HepG2 (cell line): Measurements from ENCODE around the gene CSNK1D. TPM values are rescaled to one million over a fixed set of nuclear protein-coding genes. Genes with fewer than 3 reads are reported as not detected.

Source experiments
- ATAD3A ChIP-seq: sonication (generic); formaldehyde crosslinking; IDR thresholded peaks from 2 replicates; pipeline ENCODE4 v1.4.0; 2020; ENCODE audit warnings: missing genetic modification reagents
- CBX5 ChIP-seq: sonication (generic); formaldehyde crosslinking; IDR thresholded peaks from 2 replicates; pipeline ENCODE4 v1.4.0; 2020; ENCODE audit warnings: missing genetic modification reagents, borderline replicate concordance
- EZH2 ChIP-seq: conservative IDR thresholded peaks from 2 replicates; pipeline ENCODE4 v1.6.1; 2012; ENCODE audit warnings: mild to moderate bottlenecking, low read depth, low read length, moderate library complexity
- HOXA5 ChIP-seq: sonication (generic); formaldehyde crosslinking; IDR thresholded peaks from 2 replicates; pipeline ENCODE4 v1.4.0; 2020; ENCODE audit warnings: missing genetic modification reagents
- JARID2 ChIP-seq: sonication (generic); formaldehyde crosslinking; IDR thresholded peaks from 2 replicates; pipeline ENCODE4 v1.8.1; 2023; ENCODE audit warnings: missing genetic modification reagents, inconsistent platforms; ENCODE audit not compliant: insufficient replicate concordance
- KDM1A ChIP-seq: IDR thresholded peaks from 2 replicates; pipeline ENCODE4 v1.6.1; 2016; ENCODE audit warnings: missing compliant biosample characterization
- KDM5B ChIP-seq: sonication (generic); formaldehyde crosslinking; IDR thresholded peaks from 2 replicates; pipeline ENCODE4 v1.4.0; 2020; ENCODE audit warnings: missing genetic modification reagents, mild to moderate bottlenecking, borderline replicate concordance
- NFRKB ChIP-seq: fragments of 450-650 bp; IDR thresholded peaks from 2 replicates; pipeline ENCODE4 v1.6.1; 2017
- RORA ChIP-seq: sonication (generic); formaldehyde crosslinking; IDR thresholded peaks from 2 replicates; pipeline ENCODE4 v1.5.0; 2020; ENCODE audit warnings: mild to moderate bottlenecking, missing genetic modification reagents, moderate library complexity
- SMAD3 ChIP-seq: sonication (generic); formaldehyde crosslinking; IDR thresholded peaks from 2 replicates; pipeline ENCODE4 v1.4.0; 2020; ENCODE audit warnings: missing genetic modification reagents
- SOX5 ChIP-seq: IDR thresholded peaks from 2 replicates; pipeline ENCODE4 v1.6.1; 2016; ENCODE audit warnings: borderline replicate concordance
- THYN1 ChIP-seq: sonication (generic); formaldehyde crosslinking; IDR thresholded peaks from 2 replicates; pipeline ENCODE4 v1.8.1; 2023; ENCODE audit warnings: low read depth, mild to moderate bottlenecking, moderate library complexity, missing genetic modification reagents, borderline replicate concordance
- ZKSCAN1 ChIP-seq: fragments of 150-350 bp; IDR thresholded peaks from 2 replicates; pipeline ENCODE4 v1.6.1; 2014; ENCODE audit warnings: low read length
- ZNF101 ChIP-seq: sonication (generic); formaldehyde crosslinking; IDR thresholded peaks from 2 replicates; pipeline ENCODE4 v1.4.0; 2020; ENCODE audit warnings: mild to moderate bottlenecking, low read depth, missing genetic modification reagents, borderline replicate concordance
- ZNF549 ChIP-seq: sonication (generic); formaldehyde crosslinking; IDR thresholded peaks from 2 replicates; pipeline ENCODE4 v1.5.0; 2020; ENCODE audit warnings: missing genetic modification reagents
- ZNF619 ChIP-seq: sonication (generic); formaldehyde crosslinking; IDR thresholded peaks from 2 replicates; pipeline ENCODE4 v1.4.0; 2020; ENCODE audit warnings: mild to moderate bottlenecking, missing genetic modification reagents
- ZNF703 ChIP-seq: sonication (generic); formaldehyde crosslinking; IDR thresholded peaks from 2 replicates; pipeline ENCODE4 v1.5.1; 2020; ENCODE audit warnings: missing genetic modification reagents, mild to moderate bottlenecking, moderate library complexity, borderline replicate concordance
- ZNF768 ChIP-seq: sonication (generic); formaldehyde crosslinking; IDR thresholded peaks from 2 replicates; pipeline ENCODE4 v1.4.0; 2020; ENCODE audit warnings: missing genetic modification reagents
- ZSCAN29 ChIP-seq: sonication (generic); formaldehyde crosslinking; conservative IDR thresholded peaks from 2 replicates; pipeline ENCODE4 v1.4.0; 2020; ENCODE audit warnings: mild to moderate bottlenecking, missing genetic modification reagents
- polyA plus RNA-seq, 8 experiments: library from polyadenylated mRNA; depleted of rRNA in 3 of 8; stranded (reverse) in 7 of 8; unstranded in 1 of 8; fragments of >200 nt; fragmentation: Illumina TruSeq in 4 of 8; extraction: Trizol in 4 of 8; gene quantifications; 2 replicates each; pipeline versions ENCODE4 v1.2.1 to v1.2.3, GENCODE V29; 2011 to 2016; ENCODE audit warnings: low read depth in 4 of 8, missing spikeins in 1 of 8, mixed read lengths in 1 of 8; ENCODE audit not compliant: insufficient read depth in 1 of 8
- total RNA-seq, 5 experiments: library from RNA; depleted of rRNA; stranded (reverse); fragments of >200 nt; fragmentation: Illumina TruSeq; extraction: Trizol; gene quantifications; 2 replicates each; pipeline ENCODE4 v1.2.3, GENCODE V29; 2016; ENCODE audit warnings: low read depth in 1 of 5
- TF ChIP-seq, protein P1 (sequence below): sonication (generic); formaldehyde crosslinking; IDR thresholded peaks from 2 replicates; pipeline ENCODE4 v1.4.0; 2020; ENCODE audit warnings: missing genetic modification reagents
- TF ChIP-seq, protein P2 (sequence below): IDR thresholded peaks from 2 replicates; pipeline ENCODE4 v1.6.1; 2016; ENCODE audit warnings: low read depth, missing genetic modification reagents, missing compliant biosample characterization
- TF ChIP-seq, protein P3 (sequence below): sonication (generic); formaldehyde crosslinking; IDR thresholded peaks from 2 replicates; pipeline ENCODE4 v1.4.0; 2020; ENCODE audit warnings: mild to moderate bottlenecking, low read depth, missing genetic modification reagents

The CSNK1D gene
- total and polyA plus RNA-seq, 2 of the 13 experiments (the other 11 are each of a cell fraction or from before 2014, with no cell fraction given): 31.5 to 128 TPM

DNA sequence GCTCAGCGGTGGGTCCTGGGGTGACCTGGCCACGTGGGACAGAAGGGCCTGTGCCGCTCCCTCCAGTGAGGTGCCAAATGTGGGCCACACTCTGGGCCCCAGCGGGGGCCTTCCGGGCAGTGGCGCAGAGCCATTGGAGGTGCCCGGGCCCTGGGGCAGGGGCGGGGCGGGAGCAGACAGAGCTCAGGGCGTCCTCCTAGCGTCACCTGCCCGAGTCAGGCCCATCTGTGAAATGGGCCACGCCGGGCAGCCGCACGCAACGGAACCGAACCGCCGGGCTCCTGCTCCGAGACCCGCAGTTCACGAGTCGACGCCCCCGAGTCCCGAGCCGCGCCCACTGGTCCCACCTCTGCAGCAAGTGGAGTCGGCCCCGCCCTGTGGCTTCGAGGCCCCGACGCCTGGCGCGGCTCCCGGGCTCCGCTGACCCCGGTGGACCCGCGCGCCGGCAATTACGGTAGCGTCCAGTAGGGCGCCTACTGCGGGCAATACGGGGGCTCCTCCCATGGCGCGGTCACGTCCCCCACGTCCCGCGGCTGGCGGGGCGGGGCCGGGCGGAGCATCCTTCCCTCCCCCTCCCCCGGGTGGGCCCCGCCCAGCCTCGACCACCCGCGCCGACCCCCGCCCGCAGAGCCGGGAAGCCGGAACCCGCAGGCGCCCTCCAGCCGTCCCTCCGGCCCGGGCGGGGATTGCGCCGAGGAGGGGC lies 42.7 kb downstream of the CSNK1D start (continued):
- TF ChIP-seq KDM5B (CRISPR knock-in tag) (peak; percentile 97), ZSCAN29 (CRISPR knock-in tag) (no peak; the same call in 1 of the 2 replicates), KDM1A (CRISPR knock-in tag) (peak; percentile 28; the same call in 1 of the 2 replicates), JARID2 (no peak), RORA (CRISPR knock-in tag) (no peak), ATAD3A (CRISPR knock-in tag) (no peak), ZNF703 (CRISPR knock-in tag) (peak; percentile 82; the same call in 1 of the 2 replicates), ZNF768 (CRISPR knock-in tag) (peak; percentile 82; the same call in 1 of the 2 replicates), ZKSCAN1 (peak; percentile 93), NFRKB (no peak), ZNF619 (CRISPR knock-in tag) (peak; percentile 50; the same call in 1 of the 2 replicates), SOX5 (CRISPR knock-in tag) (peak; percentile 49; the same call in 1 of the 2 replicates), ZNF101 (peak; percentile 63; the same call in 1 of the 2 replicates), SMAD3 (CRISPR knock-in tag) (peak; percentile 31; the same call in 1 of the 2 replicates), CBX5 (CRISPR knock-in tag) (peak; percentile 39; the same call in 1 of the 2 replicates), HOXA5 (peak; percentile 99), THYN1 (CRISPR knock-in tag) (0 out of 2 replicates have a peak, but pooled peaks have one; percentile 64), ZNF549 (CRISPR knock-in tag) (peak; percentile 82), EZH2 (no peak)
- TF ChIP-seq, protein P1, sequence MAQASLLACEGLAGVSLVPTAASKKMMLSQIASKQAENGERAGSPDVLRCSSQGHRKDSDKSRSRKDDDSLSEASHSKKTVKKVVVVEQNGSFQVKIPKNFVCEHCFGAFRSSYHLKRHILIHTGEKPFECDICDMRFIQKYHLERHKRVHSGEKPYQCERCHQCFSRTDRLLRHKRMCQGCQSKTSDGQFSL: peak; percentile 26
- TF ChIP-seq, protein P2, sequence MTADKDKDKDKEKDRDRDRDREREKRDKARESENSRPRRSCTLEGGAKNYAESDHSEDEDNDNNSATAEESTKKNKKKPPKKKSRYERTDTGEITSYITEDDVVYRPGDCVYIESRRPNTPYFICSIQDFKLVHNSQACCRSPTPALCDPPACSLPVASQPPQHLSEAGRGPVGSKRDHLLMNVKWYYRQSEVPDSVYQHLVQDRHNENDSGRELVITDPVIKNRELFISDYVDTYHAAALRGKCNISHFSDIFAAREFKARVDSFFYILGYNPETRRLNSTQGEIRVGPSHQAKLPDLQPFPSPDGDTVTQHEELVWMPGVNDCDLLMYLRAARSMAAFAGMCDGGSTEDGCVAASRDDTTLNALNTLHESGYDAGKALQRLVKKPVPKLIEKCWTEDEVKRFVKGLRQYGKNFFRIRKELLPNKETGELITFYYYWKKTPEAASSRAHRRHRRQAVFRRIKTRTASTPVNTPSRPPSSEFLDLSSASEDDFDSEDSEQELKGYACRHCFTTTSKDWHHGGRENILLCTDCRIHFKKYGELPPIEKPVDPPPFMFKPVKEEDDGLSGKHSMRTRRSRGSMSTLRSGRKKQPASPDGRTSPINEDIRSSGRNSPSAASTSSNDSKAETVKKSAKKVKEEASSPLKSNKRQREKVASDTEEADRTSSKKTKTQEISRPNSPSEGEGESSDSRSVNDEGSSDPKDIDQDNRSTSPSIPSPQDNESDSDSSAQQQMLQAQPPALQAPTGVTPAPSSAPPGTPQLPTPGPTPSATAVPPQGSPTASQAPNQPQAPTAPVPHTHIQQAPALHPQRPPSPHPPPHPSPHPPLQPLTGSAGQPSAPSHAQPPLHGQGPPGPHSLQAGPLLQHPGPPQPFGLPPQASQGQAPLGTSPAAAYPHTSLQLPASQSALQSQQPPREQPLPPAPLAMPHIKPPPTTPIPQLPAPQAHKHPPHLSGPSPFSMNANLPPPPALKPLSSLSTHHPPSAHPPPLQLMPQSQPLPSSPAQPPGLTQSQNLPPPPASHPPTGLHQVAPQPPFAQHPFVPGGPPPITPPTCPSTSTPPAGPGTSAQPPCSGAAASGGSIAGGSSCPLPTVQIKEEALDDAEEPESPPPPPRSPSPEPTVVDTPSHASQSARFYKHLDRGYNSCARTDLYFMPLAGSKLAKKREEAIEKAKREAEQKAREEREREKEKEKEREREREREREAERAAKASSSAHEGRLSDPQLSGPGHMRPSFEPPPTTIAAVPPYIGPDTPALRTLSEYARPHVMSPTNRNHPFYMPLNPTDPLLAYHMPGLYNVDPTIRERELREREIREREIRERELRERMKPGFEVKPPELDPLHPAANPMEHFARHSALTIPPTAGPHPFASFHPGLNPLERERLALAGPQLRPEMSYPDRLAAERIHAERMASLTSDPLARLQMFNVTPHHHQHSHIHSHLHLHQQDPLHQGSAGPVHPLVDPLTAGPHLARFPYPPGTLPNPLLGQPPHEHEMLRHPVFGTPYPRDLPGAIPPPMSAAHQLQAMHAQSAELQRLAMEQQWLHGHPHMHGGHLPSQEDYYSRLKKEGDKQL (CRISPR knock-in tag): no peak; the same call in 1 of the 2 replicates
- TF ChIP-seq, protein P3, sequence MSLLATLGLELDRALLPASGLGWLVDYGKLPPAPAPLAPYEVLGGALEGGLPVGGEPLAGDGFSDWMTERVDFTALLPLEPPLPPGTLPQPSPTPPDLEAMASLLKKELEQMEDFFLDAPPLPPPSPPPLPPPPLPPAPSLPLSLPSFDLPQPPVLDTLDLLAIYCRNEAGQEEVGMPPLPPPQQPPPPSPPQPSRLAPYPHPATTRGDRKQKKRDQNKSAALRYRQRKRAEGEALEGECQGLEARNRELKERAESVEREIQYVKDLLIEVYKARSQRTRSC (CRISPR knock-in tag): peak; percentile 91; the same call in 1 of the 2 replicates
